Thymus (tissue), 14 donors: Measurements from ENCODE around the gene ACTN3. TPM values are rescaled to one million over a fixed set of nuclear protein-coding genes. Genes with fewer than 3 reads are reported as not detected.

Experiments used
- DNase-seq, 9 donors: peaks; one replicate each; pipeline ENCODE4 v3.0.0-alpha.2; 2013; ENCODE audit warnings: low spot score in 9 of 9, low read depth in 6 of 9, missing footprints in 1 of 9
- H3K27ac ChIP-seq, 2 donors: one replicate each; pipeline ENCODE4 v1.5.1; 2013; ENCODE audit warnings: control low read depth in 1 of 2, low read depth in 1 of 2, low read length in 1 of 2, mild to moderate bottlenecking in 1 of 2, moderate library complexity in 1 of 2
- H3K27me3 ChIP-seq, 2 donors: one replicate each; pipeline ENCODE4 v1.5.1; 2013; ENCODE audit warnings: low read length in 1 of 2; ENCODE audit not compliant: control insufficient read depth in 2 of 2, insufficient read depth in 1 of 2
- H3K36me3 ChIP-seq, 2 donors: one replicate each; pipeline ENCODE4 v1.5.1; 2013; ENCODE audit warnings: low read length in 1 of 2, mild to moderate bottlenecking in 1 of 2, moderate library complexity in 1 of 2; ENCODE audit not compliant: control insufficient read depth in 2 of 2, insufficient read depth in 2 of 2
- H3K4me1 ChIP-seq, 2 donors: one replicate each; pipeline ENCODE4 v1.5.1; 2013; ENCODE audit warnings: low read length in 2 of 2; ENCODE audit not compliant: control insufficient read depth in 2 of 2, insufficient read depth in 2 of 2
- H3K4me3 ChIP-seq, 2 donors: one replicate each; pipeline ENCODE4 v1.5.1; 2013; ENCODE audit warnings: low read length in 2 of 2, control low read depth in 1 of 2, mild to moderate bottlenecking in 1 of 2
- H3K9me3 ChIP-seq, 2 donors: one replicate each; pipeline ENCODE4 v1.5.1; 2013; ENCODE audit warnings: low read length in 1 of 2, mild to moderate bottlenecking in 1 of 2; ENCODE audit not compliant: control insufficient read depth in 2 of 2, insufficient read depth in 1 of 2
- WGBS: extraction: QIAGEN DNeasy Blood & Tissue Kit; methylation state at CpG from one replicate; pipeline ENCODE4 v1.1.7; 2013; 5-methylcytosine and 5-hydroxymethylcytosine counted together
- long read RNA-seq, 10 donors: transcript quantifications; one replicate each; lab custom pipeline, GENCODE V29; 2026
- polyA plus RNA-seq: library from polyadenylated mRNA; stranded (reverse); fragments of 200-250 nt; gene quantifications from one replicate; pipeline ENCODE4 v1.2.3, GENCODE V29; 2013
- total RNA-seq: library from RNA; stranded (reverse); fragments of 120-200 nt; gene quantifications from one replicate; pipeline ENCODE4 v1.2.4, GENCODE V29; 2013
- donor health status: healthy.

ACTN3 gene
- total RNA-seq (0.05 TPM), polyA plus RNA-seq (0.05 TPM)
- long read RNA-seq, donor 1, result 0 reads
- long read RNA-seq, donor 2, result 0 reads
- long read RNA-seq, donor 3, result 0 reads
- long read RNA-seq, donor 4, result 0 reads
- long read RNA-seq, donor 5, result 0 reads
- long read RNA-seq, donor 6, result 0 reads
- long read RNA-seq, donor 7, result 0 reads
- long read RNA-seq, donor 8, result 0 reads
- long read RNA-seq, donor 9, result 0 reads
- long read RNA-seq, donor 10, result 0 reads

DNA sequence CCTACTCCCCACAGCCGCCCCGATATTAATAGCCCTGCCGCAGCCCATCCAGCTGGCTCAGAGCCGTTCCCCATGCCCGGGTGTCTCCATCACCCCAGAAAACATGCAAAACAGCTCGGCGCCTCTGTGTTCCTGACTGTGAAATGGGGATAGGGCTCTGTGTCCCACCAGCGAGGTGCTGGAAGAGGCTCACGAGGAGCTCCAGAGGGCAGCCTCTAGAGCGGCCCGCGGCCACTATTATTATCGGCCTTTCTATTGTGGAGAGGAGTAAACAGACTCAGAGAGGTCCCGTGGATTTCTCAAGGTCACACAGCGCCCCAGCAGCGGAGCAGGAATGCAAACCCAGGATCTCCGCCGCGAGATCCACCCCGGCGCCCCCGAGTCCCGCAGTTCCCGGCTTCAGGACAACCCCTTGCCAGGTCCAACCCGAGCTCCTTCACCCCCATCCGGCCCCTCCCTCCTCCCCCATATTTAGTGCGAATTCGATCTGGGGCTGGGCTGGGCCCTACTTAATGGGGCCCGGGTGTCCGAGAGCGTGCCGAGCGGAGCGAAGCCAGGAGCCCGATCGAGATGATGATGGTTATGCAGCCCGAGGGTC, at the start of gene ACTN3:
ACTN3 (plus strand) TSS at position 536 of the 598 bp plus-strand sequence; CDS start at position 571, 35 bp downstream.
- Histone ChIP-seq H3K4me3 (peak within 1 kb of the TSS; percentile 72 to 78), H3K27me3 (peaks cover 12 to 57% of the 10 kb centered on the region in 2 donors), H3K4me1 (peaks cover 15 to 31% of the 10 kb centered on the region in 2 donors), H3K9me3 (peaks cover 0 to 6% of the 10 kb centered on the region in 2 donors), H3K27ac (peak within 1 kb of the TSS in 1 of 2 donors; percentile 78), H3K36me3 (peaks cover 14 to 15% of the 10 kb centered on the region in 2 donors)
- WGBS, result 15% methylated on average over 37 of the region's 37 CpGs
- no peak for DNase-seq

DNA sequence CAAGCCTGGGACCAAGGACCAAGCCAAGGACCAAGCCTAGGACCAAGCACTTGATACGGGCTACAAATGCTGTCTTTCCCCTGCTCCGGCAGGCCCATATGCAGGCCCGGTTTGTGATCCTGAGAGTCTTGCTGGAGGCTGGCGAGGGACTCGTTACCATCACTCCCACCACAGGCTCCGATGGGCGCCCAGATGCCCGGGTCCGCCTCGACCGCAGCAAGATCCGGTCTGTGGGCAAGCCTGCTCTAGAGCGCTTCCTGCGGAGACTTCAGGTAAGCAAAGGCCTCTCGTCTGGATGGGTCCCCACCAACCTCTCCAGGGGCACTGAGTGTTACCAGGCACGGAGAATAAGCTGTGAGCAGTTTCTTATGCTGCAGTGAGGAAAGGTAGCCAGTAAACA, 49.5 kb upstream of the ACTN3 start:
- no peak overlapping the region for H3K27ac ChIP-seq
- no peaks in the 10 kb centered on the region for H3K4me1 ChIP-seq
- no peak overlapping the region for H3K4me3 ChIP-seq
- H3K9me3 ChIP-seq, result no peaks in the 10 kb centered on the region
- DNase-seq, result no peak
- WGBS, result 97% methylated on average over 16 of the region's 16 CpGs
- H3K27me3 ChIP-seq, result no peaks in the 10 kb centered on the region
- H3K36me3 ChIP-seq, result peaks cover 52% of the 10 kb centered on the region in 2 donors

DNA sequence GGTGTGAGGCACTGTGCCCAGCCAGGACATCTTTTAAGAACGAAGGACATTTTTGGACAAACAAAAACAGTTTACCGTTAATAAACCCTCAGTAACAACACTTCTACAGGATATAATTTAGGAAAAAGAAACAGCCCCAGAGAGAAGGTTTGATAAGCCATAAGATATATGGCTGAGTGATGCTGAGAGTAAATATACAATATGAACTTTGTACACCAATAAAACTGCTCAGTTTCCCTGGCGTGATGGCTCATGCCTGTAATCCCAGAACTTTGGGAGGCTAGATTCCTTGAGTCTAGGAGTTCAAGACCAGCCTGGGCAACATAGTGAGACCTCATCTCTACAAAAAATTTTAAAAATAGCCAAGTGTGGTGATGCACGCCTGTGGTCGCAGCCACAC, 48.2 kb upstream of the ACTN3 start:
- Histone ChIP-seq H3K4me1 (no peaks in the 10 kb centered on the region), H3K9me3 (no peaks in the 10 kb centered on the region), H3K36me3 (peaks cover 39% of the 10 kb centered on the region in 2 donors), H3K27ac (no peak overlapping the region), H3K27me3 (no peaks in the 10 kb centered on the region), H3K4me3 (no peak overlapping the region)
- over 99% methylated on average over 5 of the region's 5 CpGs for WGBS
- no peak for DNase-seq

DNA sequence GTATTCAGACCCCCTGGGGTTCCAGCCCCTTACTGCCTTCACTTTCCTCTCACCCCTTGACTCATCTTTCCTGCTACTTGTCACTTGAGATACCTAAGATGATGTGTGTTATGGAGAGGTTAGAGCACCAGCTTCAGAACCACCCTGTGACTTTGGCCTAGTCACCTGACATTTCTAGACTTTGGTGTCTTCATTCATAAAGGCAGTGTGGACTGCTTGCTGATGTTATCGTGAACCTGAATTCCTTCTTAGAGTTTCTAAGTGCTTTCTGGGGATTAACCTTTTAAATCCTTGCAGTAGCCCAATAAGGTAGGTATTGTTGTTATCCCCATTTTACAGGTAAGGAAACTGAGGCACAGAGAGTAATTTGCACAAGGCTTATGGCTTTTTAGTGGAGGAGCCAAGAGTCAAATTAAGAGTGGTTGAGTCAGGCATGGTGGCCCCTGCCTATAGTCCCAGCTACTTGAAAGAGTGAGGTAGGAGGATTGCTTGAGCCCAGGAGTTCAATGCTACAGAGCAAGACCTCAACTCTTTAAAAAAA, 41.4 kb upstream of the ACTN3 start:
- Histone ChIP-seq H3K9me3 (no peaks in the 10 kb centered on the region), H3K27ac (no peak overlapping the region), H3K36me3 (peaks cover 13 to 19% of the 10 kb centered on the region in 2 donors), H3K4me3 (no peak overlapping the region), H3K4me1 (peaks cover 2 to 3% of the 10 kb centered on the region in 2 donors), H3K27me3 (no peaks in the 10 kb centered on the region)
- no peak for DNase-seq
- WGBS, result 54% methylated on average over 1 of the region's 1 CpG

DNA sequence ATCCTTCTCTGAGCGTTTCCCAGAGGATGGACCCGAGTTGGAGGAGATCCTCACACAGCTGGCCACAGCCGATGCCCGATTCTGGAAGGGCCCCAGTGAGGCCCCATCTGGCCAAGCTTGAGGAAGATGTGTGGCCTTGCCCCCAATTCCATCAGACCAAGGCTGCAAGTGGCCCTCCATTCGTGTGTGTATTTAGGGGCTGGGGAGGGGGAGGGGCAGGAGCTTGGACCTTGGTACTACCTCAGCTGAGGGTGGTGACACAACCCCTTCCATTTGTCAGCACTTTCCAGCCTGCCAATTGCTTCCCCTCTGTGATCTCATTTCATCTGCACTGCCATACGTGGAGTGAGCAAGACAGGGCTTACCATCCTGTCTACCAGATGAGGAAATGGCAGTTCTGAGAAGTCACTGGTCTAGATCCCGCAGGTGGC, 37.6 kb upstream of the ACTN3 start:
- no peak for DNase-seq
- WGBS, result 94% methylated on average over 7 of the region's 7 CpGs
- Histone ChIP-seq H3K36me3 (peaks cover 10 to 14% of the 10 kb centered on the region in 2 donors), H3K4me3 (no peak overlapping the region), H3K27me3 (no peaks in the 10 kb centered on the region), H3K27ac (no peak overlapping the region), H3K9me3 (no peaks in the 10 kb centered on the region), H3K4me1 (peaks cover 5 to 10% of the 10 kb centered on the region in 2 donors)

DNA sequence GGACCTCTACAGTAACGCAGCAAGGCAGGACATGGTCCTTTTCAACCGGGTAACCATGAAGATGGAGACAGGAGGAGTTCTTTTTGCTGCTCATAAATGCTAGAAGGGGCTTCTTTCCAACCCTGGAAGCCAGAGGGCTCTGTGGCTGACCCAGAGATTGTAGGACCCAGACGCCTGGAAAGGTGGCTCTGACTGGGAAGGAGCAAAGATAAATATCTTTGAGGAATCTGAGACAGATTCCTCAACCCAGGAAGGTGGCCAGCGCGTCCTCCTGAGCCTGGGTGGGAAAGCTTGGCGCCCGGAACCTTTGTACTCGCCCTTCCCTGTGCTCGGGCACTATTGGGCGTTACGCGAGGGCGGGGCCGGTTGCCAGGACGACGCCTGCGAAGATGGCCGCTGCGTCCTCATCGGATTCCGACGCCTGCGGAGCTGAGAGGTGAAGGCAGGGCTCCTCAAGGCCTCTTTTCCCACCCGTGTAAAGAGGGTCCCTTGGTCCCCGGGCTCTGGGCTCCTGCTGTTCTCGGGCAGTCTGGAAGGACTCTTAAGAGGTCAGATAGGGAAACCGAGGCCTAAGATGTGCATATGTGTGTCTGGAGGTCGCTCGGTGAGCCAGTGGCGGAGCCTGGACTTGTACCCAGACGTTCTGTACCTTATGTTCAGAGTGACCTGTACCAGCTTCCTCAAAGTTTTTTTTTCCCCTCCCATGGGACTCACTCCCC, 36.3 kb upstream of the ACTN3 start, which contains the start of gene BBS1:
BBS1 (plus strand) TSS at position 365 of the 719 bp plus-strand sequence; CDS start at position 390, 25 bp downstream.
- WGBS, result 3% methylated on average over 31 of the region's 31 CpGs
- H3K36me3 ChIP-seq, result peaks cover 11 to 14% of the 10 kb centered on the region in 2 donors
- H3K27ac ChIP-seq, result peak within 1 kb of the TSS; percentile 3 to 22

DNA sequence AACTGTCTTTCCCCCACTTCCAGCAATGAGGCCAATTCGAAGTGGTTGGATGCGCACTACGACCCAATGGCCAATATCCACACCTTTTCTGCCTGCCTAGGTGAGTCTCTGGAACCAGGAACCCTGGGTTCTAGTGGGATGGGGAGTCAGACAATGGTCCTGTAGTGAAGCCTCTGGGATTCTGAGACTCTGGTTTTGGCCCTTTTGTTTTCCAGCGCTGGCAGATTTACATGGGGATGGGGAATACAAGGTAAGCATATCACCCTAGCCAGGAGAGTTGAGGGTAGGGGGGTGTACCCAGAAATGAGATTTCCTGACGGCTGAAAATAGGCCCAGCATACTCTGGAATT, 35.7 kb upstream of the ACTN3 start:
- WGBS, result 17% methylated on average over 5 of the region's 5 CpGs
- Histone ChIP-seq H3K27me3 (no peaks in the 10 kb centered on the region), H3K4me1 (peaks cover 5 to 10% of the 10 kb centered on the region in 2 donors), H3K4me3 (peak overlapping the region; percentile 56 to 74), H3K36me3 (peaks cover 12 to 16% of the 10 kb centered on the region in 2 donors), H3K27ac (no peak overlapping the region), H3K9me3 (no peaks in the 10 kb centered on the region)
- DNase-seq, result peak in 1 of 9 donors; percentile 0

More for the DNA sequence above, 36.3 kb upstream of the ACTN3 start, which contains the start of gene BBS1:
- Histone ChIP-seq H3K9me3 (no peaks in the 10 kb centered on the region), H3K4me3 (peak within 1 kb of the TSS; percentile 56 to 74), H3K27me3 (no peaks in the 10 kb centered on the region), H3K4me1 (peaks cover 5 to 10% of the 10 kb centered on the region in 2 donors)
- DNase-seq, result peak; percentile 43 to 84 (median 63)

DNA sequence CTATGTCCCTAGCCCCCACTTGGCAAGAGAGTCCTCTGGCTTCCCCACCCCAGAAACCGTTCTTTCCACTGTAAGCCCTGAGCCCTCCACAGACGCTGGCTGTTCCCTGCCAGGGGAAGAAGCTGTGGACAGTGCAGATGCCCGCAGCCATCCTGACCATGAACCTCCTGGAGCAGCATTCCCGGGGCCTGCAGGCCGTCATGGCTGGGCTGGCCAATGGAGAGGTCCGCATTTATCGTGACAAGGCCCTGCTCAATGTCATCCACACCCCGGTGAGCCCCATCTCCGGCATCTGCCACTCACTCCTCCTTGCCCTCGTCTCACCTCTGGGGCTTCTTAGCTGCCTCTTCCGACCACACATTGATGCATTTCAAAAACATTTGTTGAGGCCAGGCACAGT, 23.1 kb upstream of the ACTN3 start:
- H3K27ac ChIP-seq, result no peak overlapping the region
- H3K9me3 ChIP-seq, result no peaks in the 10 kb centered on the region
- 98% methylated on average over 11 of the region's 11 CpGs for WGBS
- no peak overlapping the region for H3K4me3 ChIP-seq
- no peaks in the 10 kb centered on the region for H3K4me1 ChIP-seq
- no peaks in the 10 kb centered on the region for H3K27me3 ChIP-seq
- no peak for DNase-seq
- peaks cover 34 to 39% of the 10 kb centered on the region in 2 donors for H3K36me3 ChIP-seq
